ENCODE results near the gene HBZ. TPM values are rescaled to one million over a fixed set of nuclear protein-coding genes. Genes with fewer than 3 reads are reported as not detected.
"Not testable (repeated sequence)": the region's sequence is repeated elsewhere in the genome, so short reads cannot be mapped to it uniquely, and the experiment has no call there.

Gene HBZ
- not detected for total RNA-seq

DNA sequence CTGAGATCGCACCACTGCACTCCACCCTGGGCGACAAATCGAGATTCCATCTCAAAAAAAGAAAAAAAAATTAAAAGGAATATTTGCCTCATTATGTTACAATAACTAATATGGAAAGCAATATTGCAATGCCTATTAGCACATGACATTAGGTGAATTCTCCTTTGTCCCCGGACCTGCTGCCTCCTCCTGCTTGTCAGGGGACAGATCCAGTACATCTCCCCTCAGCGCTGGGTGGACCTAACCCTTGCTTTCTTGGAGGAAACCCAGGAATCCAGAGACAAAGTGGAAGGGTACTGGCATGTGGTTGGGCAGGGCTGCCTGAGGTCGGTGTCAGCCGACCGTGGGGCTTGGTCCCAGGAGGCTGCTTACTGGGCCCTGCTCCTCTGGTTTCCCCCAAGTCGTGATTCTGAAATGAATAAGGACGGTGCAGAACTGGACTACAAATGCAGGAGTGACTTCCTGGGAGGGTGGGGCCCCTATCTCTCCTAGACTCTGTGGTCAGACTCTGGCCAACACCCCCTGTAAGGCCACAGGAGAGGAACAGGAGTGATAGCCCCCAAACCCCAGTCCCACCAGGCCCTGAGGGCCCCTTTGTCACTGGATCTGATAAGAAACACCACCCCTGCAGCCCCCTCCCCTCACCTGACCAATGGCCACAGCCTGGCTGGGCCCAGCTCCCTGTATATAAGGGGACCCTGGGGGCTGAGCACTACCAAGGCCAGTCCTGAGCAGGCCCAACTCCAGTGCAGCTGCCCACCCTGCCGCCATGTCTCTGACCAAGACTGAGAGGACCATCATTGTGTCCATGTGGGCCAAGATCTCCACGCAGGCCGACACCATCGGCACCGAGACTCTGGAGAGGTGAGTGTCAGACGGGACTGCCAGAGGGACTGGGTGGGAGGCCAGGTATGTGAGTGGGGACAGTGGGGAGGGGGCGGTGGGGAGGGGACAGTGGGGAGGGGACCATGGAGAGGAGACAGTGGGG, at the start of gene HBZ:
TSS of gene HBZ (plus strand) at position 504 of the 988 bp plus-strand sequence. CDS start at position 770, 266 bp downstream.
- DNase-seq (ENCODE audit: low spot score in 2 of 2): no peak
- no peak for FAIRE-seq

GRCh38 chr16:104355-104754, 48.1 kb upstream of the HBZ start:
- no peak for FAIRE-seq
- no peak for DNase-seq (ENCODE audit: low spot score in 2 of 2)

DNA sequence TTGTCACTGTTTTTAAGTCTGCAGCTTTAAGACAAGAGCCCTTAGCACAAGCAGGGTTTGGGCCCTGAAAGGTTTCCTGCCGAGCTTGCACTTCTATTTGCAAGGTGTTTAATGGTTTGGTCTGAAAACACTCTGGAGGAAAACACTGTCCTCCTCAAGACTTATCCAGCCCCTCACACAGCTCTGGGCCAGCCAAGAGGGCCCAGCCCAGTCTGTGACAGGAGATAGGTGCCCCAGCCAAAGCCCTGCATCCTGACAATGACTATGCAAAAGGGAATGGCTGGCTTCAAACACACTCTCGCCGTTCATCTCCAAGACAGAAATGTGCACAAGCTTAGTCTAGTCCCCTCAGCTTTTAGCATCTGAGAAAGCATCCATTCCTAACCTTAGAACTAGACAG, 47.5 kb upstream of the HBZ start:
- DNase-seq (ENCODE audit: low spot score in 2 of 2): no peak
- no peak for FAIRE-seq

- DNase-seq (ENCODE audit: low spot score in 2 of 2): no peak
- FAIRE-seq: no peak
Observed at GRCh38 chr16:105521-105920, 46.9 kb upstream of the HBZ start.

GRCh38 chr16:106623-107324, 45.7 kb upstream of the HBZ start:
- DNase-seq (ENCODE audit: low spot score in 2 of 2): peak; percentile 56 to 74
- no peak for FAIRE-seq

DNA sequence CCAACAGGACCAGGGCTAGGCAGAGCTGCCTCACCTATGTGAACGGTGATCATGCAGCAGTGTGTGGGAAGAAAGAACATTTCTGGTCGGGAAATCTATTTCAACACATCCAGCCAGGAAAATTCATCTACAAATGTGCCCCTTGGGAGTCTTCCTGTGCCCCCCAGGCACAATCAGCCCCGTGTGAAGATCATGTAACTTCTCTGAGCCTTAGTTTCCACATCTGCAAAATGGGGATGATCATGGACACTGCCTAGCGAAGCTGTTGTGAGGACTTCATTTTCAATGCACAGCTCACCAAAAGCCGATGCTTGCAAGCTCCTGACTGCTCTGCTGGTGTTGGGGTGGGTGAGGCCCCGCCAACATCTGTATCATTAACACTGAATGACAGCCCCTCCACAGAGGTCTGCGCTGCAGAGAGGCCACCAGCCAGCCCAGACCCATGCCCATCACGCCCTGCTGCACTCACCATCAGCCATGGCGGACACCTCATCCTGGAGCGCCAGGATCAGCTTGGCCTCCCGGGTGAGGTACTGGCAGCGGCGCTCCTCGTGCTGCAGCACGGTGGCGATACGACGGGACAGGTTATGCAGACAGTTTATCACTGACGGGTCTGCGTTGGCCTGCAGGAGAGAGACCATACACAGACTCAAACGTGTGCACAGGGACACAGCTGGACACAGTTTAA, 40.1 kb upstream of the HBZ start:
- no peak for FAIRE-seq
- no peak for DNase-seq (ENCODE audit: low spot score in 2 of 2)

DNA sequence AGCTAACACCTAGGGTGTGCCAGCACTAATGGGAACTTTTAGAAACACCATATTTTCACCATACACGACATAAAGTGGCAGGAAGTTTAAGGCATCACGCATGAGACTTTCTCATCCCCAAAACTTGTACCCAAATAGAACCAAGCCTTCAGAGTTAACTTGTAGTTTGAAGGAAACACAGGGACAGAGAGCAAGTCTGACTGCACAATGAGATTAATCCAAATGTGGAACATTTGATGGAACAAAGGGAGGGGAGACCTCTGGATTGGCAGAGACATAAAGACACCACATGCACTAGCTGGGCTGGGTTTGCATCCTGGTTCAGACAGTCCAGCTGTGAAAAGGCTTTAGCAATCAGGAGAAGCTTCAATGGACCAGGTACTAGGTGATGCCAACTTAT, 38.1 kb upstream of the HBZ start:
- FAIRE-seq (no peak), DNase-seq (ENCODE audit: low spot score in 2 of 2) (no peak)

- DNase-seq (ENCODE audit: low spot score in 2 of 2): no peak
- no peak for FAIRE-seq
Observed at GRCh38 chr16:116015-116414, 36.4 kb upstream of the HBZ start.

DNA sequence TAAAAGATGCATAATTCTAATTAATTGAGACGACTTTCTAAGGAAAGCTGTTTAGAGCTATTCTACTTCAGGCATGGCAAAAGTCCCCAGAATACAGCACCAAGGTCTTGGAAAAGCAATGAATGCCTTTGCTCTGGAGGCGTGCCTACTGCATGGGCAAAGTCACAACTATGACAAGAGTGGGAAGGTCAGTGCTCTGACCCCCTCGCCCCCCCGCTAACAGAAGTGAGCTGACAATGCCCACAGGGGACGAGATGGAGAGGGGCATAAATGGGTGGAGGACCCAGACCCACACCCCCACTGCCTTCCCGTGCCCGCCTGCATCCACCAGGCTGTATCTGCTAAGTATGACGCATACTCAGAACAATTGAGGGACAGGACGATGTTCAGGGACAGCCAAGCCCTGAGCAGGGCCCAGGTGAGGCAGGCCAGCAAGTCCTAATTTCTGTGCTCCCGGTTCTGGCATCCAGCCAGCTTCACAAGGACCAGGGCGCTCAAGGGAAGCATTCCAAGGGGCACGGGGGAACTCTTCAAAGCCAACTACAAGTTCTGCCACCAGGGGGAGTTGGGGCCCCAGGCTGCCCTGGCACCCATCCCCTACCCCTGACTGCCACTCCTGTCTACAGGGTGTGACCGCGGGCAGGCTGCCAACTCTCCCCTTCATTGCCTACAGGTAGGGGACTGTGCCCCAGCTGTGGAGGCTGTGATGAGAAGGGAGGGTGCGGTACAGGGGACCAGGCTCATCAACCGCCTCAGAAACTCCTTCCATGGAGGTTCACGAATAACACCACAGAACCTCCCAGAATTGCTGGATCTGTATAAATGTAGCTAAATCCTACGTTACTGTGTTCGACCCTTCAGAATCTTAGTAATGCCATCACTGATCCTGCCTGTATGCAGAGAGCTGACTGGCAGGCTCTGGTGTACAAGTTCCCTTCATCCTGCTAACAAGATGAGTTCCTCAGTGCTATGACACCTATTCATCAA, 34.8 kb upstream of the HBZ start:
- DNase-seq (ENCODE audit: low spot score in 2 of 2) (peak in 1 of 2 donors; percentile 42), FAIRE-seq (no peak)

GRCh38 chr16:118857-119256, 33.6 kb upstream of the HBZ start:
- FAIRE-seq (no peak), DNase-seq (ENCODE audit: low spot score in 2 of 2) (no peak)

- DNase-seq (ENCODE audit: low spot score in 2 of 2) (no peak), FAIRE-seq (no peak)
Observed at GRCh38 chr16:119295-119694, 33.1 kb upstream of the HBZ start.

DNA sequence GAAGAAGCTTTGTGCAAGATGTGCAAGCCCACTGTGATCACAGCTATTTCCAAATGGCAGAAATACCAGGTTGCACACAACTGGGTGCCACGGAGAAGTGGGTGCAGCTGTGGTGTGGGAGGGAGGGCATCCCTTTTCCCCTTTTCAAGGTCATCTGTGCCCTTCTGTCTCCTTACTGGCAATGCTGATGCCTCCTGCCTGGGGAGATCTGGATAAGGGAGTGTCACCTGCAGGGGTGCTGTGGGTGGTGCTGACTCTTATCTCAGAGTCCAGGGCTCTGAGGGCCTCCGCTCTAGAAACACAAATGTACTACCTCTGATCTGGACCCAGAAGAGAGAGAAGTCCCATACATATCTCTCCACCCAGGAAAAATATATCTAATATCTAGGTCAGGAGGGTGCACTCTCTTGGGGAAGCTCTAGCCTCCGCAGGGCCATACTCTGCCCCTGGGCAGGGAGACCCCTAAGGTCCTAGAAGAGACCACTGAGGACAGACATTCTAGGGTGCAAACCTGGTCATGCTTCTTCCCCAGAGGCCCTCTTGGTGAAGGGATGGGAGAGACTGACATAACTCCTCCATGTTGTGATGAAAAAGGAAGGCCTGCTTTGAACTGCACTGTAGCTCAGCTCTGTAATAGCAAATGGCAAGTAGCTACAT, 32.5 kb upstream of the HBZ start:
- FAIRE-seq (no peak), DNase-seq (ENCODE audit: low spot score in 2 of 2) (no peak)

- FAIRE-seq (no peak), DNase-seq (ENCODE audit: low spot score in 2 of 2) (no peak)
Observed at GRCh38 chr16:120756-121155, 31.7 kb upstream of the HBZ start.

- no peak for FAIRE-seq
- no peak for DNase-seq (ENCODE audit: low spot score in 2 of 2)
Observed at GRCh38 chr16:122361-122760, 30.1 kb upstream of the HBZ start.

DNA sequence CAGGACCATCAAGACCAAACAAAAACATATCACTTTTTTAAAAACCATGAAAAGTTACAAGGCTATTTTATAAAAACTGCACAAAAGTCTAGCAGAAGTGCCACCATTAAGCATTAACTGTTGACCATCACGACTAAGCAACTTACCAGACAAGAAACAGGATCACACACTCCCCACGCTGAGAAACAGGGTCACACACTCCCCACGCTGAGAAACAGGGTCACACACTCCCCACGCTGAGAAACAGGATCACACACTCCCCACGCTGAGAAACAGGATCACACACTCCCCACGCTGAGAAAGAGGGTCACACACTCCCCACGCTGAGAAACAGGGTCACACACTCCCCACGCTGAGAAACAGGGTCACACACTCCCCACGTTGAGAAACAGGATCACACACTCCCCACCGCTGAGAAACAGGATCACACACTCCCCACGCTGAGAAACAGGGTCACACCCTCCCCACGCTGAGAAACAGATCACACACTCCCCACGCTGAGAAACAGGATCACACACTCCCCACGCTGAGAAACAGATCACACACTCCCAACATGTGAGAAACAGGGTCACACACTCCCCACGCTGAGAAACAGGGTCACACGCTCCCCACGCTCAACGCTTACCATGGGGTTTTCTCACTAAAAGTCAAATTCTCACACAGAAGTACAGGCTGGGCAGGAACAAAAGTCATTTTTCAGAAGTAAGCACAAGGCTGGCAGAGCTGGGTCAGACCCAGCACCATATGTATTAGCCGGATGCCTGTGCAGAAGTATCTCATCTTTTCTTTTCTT, 28.7 kb upstream of the HBZ start:
- not testable (repeated sequence) for DNase-seq (ENCODE audit: low spot score in 2 of 2); FAIRE-seq

GRCh38 chr16:125011-125410, 27.4 kb upstream of the HBZ start:
- DNase-seq (ENCODE audit: low spot score in 2 of 2) (no peak), FAIRE-seq (no peak)

- no peak for FAIRE-seq
- DNase-seq (ENCODE audit: low spot score in 2 of 2): no peak
Observed at GRCh38 chr16:129075-129474, 23.4 kb upstream of the HBZ start.

- FAIRE-seq (no peak), DNase-seq (ENCODE audit: low spot score in 2 of 2) (no peak)
Observed at GRCh38 chr16:130533-131173, 21.8 kb upstream of the HBZ start.
